Uterus (tissue), 2 donors: Measurements from ENCODE around the gene PRCP.

Experiments
- POLR2A ChIP-seq, 2 donors: fragments of 450-650 bp; IDR thresholded peaks; one replicate each; pipeline ENCODE4 v1.6.1; 2016; ENCODE audit warnings: antibody characterized with exemption in 2 of 2, mild to moderate bottlenecking in 1 of 2, moderate library complexity in 1 of 2
- TF ChIP-seq, protein P1 (sequence below), 4 experiments: fragments of 200-600 bp in 2 of 4; fragments of 450-650 bp in 2 of 4; sonication (generic) in 2 of 4; IDR thresholded peaks; one replicate each; pipeline ENCODE4 v1.5.1; 2016 to 2019; ENCODE audit warnings: antibody characterized with exemption in 4 of 4, mild to moderate bottlenecking in 2 of 4, moderate library complexity in 1 of 4

GRCh38 chr11:82832983-82833382 lies 67.2 kb downstream of the PRCP start:
- TF ChIP-seq POLR2A (IDR thresholded peaks at IDR 0.05): no peak
- TF ChIP-seq, protein P1, sequence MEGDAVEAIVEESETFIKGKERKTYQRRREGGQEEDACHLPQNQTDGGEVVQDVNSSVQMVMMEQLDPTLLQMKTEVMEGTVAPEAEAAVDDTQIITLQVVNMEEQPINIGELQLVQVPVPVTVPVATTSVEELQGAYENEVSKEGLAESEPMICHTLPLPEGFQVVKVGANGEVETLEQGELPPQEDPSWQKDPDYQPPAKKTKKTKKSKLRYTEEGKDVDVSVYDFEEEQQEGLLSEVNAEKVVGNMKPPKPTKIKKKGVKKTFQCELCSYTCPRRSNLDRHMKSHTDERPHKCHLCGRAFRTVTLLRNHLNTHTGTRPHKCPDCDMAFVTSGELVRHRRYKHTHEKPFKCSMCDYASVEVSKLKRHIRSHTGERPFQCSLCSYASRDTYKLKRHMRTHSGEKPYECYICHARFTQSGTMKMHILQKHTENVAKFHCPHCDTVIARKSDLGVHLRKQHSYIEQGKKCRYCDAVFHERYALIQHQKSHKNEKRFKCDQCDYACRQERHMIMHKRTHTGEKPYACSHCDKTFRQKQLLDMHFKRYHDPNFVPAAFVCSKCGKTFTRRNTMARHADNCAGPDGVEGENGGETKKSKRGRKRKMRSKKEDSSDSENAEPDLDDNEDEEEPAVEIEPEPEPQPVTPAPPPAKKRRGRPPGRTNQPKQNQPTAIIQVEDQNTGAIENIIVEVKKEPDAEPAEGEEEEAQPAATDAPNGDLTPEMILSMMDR (IDR thresholded peaks at IDR 0.05): no peak
